GM21526 (cell line): ENCODE measurements around the gene CACNA1E.

Experiments
- ATAC-seq: cut with Tn5 transposase; IDR thresholded peaks from one replicate; pipeline ENCODE4 v1.9.1; 2021; ENCODE audit warnings: moderate library complexity; ENCODE audit not compliant: unreplicated experiment, low FRiP score

Gene CACNA1E

GRCh38 chr1:181483285-181484195 is at the start of gene CACNA1E:
TSS of gene CACNA1E (plus strand) at chr1:181483517. CDS start at chr1:181483745, 228 bp downstream.
- no peak for ATAC-seq

- no peak for ATAC-seq
Observed at GRCh38 chr1:181433931-181434330, 49.4 kb upstream of the CACNA1E start.

- ATAC-seq = peak; percentile 60
Observed at GRCh38 chr1:181438013-181438412, 45.3 kb upstream of the CACNA1E start.

GRCh38 chr1:181440510-181440909 is 42.8 kb upstream of the CACNA1E start:
- no peak for ATAC-seq

GRCh38 chr1:181442181-181442525 is 41.2 kb upstream of the CACNA1E start:
- ATAC-seq = no peak

- ATAC-seq = no peak
Observed at GRCh38 chr1:181443231-181443853, 40.0 kb upstream of the CACNA1E start.

GRCh38 chr1:181445436-181445835 is 37.9 kb upstream of the CACNA1E start:
- ATAC-seq = no peak

GRCh38 chr1:181448461-181448860 is 34.9 kb upstream of the CACNA1E start:
- no peak for ATAC-seq

GRCh38 chr1:181451661-181452230 is 31.6 kb upstream of the CACNA1E start:
- ATAC-seq = no peak

- ATAC-seq = no peak
Observed at GRCh38 chr1:181452746-181453145, 30.6 kb upstream of the CACNA1E start.

GRCh38 chr1:181453541-181454201 is 29.6 kb upstream of the CACNA1E start:
- no peak for ATAC-seq

GRCh38 chr1:181456551-181456950 is 26.8 kb upstream of the CACNA1E start:
- no peak for ATAC-seq

- no peak for ATAC-seq
Observed at GRCh38 chr1:181458419-181458818, 24.9 kb upstream of the CACNA1E start.

- ATAC-seq = no peak
Observed at GRCh38 chr1:181459067-181459466, 24.2 kb upstream of the CACNA1E start.

- ATAC-seq = no peak
Observed at GRCh38 chr1:181469829-181470228, 13.5 kb upstream of the CACNA1E start.

- no peak for ATAC-seq
Observed at GRCh38 chr1:181475580-181475979, 7.7 kb upstream of the CACNA1E start.

GRCh38 chr1:181476581-181476980 is 6.7 kb upstream of the CACNA1E start:
- no peak for ATAC-seq

GRCh38 chr1:181478306-181478705 is 5.0 kb upstream of the CACNA1E start:
- no peak for ATAC-seq

GRCh38 chr1:181479137-181479745 is 4.1 kb upstream of the CACNA1E start:
- peak; percentile 48 for ATAC-seq

GRCh38 chr1:181482001-181482430 is 1.3 kb upstream of the CACNA1E start:
- no peak for ATAC-seq
